ENCODE results near the gene DIDO1. TPM values are rescaled to one million over a fixed set of nuclear protein-coding genes. Genes with fewer than 3 reads are reported as not detected.

The DIDO1 gene
- total and polyA plus RNA-seq, 9 of the 15 experiments (the other 6 are each of a cell fraction or from before 2014, with no cell fraction given), result 4.4 to 46.8 (median 31.2) TPM

- peak; percentile 84 for TF ChIP-seq ZBTB33 (CRISPR knock-in tag; IDR thresholded peaks at IDR 0.05)
- TF ChIP-seq SMARCE1 (IDR thresholded peaks at IDR 0.05), result no peak
- no peak for TF ChIP-seq FOS (IDR thresholded peaks at IDR 0.05; ENCODE audit: extremely low read depth, insufficient read length)
- no peak for TF ChIP-seq ZNF583 (CRISPR knock-in tag; IDR thresholded peaks at IDR 0.05)
- TF ChIP-seq NFIC (IDR thresholded peaks at IDR 0.05), result peak; percentile 42
- TF ChIP-seq PURB (CRISPR knock-in tag; IDR thresholded peaks at IDR 0.05; ENCODE audit: low read depth), result no peak
- no peak for TF ChIP-seq NFIX (CRISPR knock-in tag; IDR thresholded peaks at IDR 0.05; ENCODE audit: low read depth)
- no peak for TF ChIP-seq NR2C2 (CRISPR knock-in tag; IDR thresholded peaks at IDR 0.05)
- no peak for TF ChIP-seq NR2C2 (tag; IDR thresholded peaks at IDR 0.05)
- no peak for TF ChIP-seq ZBTB8A (IDR thresholded peaks at IDR 0.05; ENCODE audit: partially characterized antibody)
- TF ChIP-seq ZKSCAN3 (CRISPR knock-in tag; IDR thresholded peaks at IDR 0.05), result no peak
- TF ChIP-seq STAT6 (CRISPR knock-in tag; IDR thresholded peaks at IDR 0.05), result no peak
- peak; percentile 85 for TF ChIP-seq E2F8 (IDR thresholded peaks at IDR 0.05; ENCODE audit: low read depth, partially characterized antibody)
- no peak for TF ChIP-seq ZSCAN29 (IDR thresholded peaks at IDR 0.05)
- no peak for TF ChIP-seq GABPB2 (CRISPR knock-in tag; conservative IDR thresholded peaks at IDR 0.05)
- peak; percentile 36 for TF ChIP-seq NEUROD1 (IDR thresholded peaks at IDR 0.05; ENCODE audit: borderline replicate concordance, low read depth, low read length, partially characterized antibody)
- TF ChIP-seq RFX5 (IDR thresholded peaks at IDR 0.05; ENCODE audit: low read depth, low read length), result no peak
- no peak for TF ChIP-seq SFPQ (IDR thresholded peaks at IDR 0.05; ENCODE audit: low read depth, low read length)
These were observed 50.6 kb downstream of the DIDO1 start (continued) for GRCh38 chr20:62875419-62876361.

Data from K562 (cell line).